CMK (cell line): Measurements from ENCODE around the gene DAAM1.

Source experiments
- DNase-seq: peaks from one replicate; pipeline ENCODE4 v3.0.0-alpha.2; 2010; ENCODE audit warnings: low read depth

DAAM1 gene

GRCh38 chr14:59187802-59188460 is 536 bp upstream of the DAAM1 start:
- peak; percentile 67 for DNase-seq

GRCh38 chr14:59189091-59189785 is 771 bp downstream of the DAAM1 start:
- no peak for DNase-seq

GRCh38 chr14:59189786-59190368 is 1.4 kb downstream of the DAAM1 start:
- peak; percentile 69 for DNase-seq

DNA sequence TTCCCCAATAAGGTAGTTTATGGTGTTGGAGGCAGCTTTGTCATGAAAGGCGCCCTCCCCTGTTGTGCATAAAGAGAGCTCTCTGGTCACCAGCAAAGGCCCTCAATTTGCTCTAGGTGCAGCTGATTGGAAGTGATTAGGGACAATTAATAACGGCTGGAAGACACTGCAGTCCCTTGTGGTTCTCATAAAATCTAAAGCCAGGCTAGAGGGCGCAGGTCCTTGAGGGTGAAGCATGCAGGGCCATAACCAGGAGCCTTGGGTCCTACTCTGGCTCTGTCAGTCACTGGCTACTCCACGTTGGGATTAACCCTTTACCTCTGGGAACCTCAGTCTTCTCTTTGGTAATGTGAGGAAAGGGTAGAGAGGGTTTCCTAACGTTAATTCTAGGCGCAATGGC is 1.9 kb downstream of the DAAM1 start:
- no peak for DNase-seq

DNA sequence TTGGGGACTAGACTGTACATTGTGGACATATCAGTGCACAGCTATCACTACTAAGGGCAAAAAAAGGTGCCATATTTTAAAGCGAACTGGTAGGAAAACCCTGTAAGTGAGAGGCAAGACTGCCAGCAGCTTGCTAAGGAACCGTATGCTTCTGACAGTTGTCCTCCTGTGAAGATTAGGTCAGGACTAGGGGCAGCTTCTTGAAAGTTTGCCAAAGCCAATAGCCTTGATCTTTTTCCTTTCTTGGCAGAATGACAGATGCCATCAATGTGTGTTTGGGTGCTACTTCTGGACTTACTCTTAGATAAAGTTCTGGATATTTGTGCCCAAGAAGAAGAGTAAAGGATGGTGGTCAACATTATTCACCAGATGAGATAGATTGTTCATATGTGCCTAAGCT is 7.4 kb downstream of the DAAM1 start:
- DNase-seq: no peak

DNA sequence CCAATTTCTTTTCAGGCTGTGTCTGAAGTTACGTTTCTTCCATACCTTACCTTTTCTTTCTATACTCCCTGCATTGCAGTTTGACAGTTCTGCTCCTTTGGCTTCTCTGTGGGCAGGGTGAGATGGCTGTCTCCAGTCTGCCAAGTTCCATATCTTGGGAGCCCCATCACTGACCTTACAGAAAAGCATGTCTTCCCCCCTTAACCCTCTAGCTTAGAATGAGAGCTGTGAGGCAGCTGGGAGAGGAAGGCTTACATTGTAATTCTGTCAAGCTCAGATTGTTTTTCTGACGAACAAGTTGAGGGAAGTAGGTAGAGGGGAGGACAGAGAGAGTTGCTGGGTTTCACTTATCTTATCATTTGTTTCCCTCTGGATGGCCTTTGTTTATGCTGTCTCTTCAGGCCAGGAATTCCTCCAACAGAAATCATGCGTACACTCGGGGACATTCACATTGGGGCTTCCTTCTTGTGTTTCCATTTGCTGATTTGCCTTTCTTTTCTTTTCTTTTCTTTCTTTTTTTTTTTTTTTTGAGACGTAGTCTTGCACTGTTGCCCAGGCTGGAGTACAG is 9.3 kb downstream of the DAAM1 start:
- no peak for DNase-seq

DNA sequence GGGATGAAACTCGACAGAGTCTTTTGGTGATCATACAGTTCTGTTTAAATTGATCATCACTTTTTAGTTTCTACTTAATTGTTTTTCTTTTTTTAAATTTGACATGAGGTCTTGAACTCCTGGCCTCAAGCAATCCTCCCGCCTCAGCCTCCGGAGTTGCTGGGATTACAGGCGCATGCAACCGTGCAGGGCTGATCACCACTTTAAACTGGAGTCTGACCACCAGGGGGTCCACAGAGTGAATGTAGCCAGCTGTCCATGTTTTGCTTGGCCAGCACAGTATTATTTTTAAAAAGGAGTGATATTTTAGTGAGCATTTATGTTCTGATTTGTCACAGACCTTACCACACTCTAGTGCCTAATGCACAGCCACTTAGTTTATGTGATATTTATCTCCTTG is 10.7 kb downstream of the DAAM1 start:
- DNase-seq: no peak

DNA sequence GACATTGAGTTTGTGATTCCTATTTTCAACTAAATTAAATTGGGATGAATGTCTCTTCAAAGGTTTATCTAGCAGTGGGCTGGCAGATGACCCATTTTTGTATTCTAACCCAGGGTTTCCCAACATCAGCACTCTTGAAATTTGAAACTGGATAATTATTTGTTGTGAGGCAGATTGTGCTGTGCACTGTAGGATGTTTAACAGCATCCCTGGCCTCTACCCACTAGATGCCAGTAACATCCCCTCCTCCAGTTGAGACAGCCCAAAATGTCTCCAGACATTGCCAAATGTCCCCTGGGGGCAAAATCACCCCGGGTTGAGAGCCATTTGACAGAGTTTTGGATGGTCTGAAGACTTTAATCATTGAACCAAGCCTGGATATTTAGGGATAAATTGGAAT is 11.1 kb downstream of the DAAM1 start:
- DNase-seq: no peak

GRCh38 chr14:59200195-59200594 is 11.7 kb downstream of the DAAM1 start:
- DNase-seq: no peak

- no peak for DNase-seq
Measured at GRCh38 chr14:59202031-59202430, 13.6 kb downstream of the DAAM1 start.

GRCh38 chr14:59204305-59204704 is 15.8 kb downstream of the DAAM1 start:
- no peak for DNase-seq

DNA sequence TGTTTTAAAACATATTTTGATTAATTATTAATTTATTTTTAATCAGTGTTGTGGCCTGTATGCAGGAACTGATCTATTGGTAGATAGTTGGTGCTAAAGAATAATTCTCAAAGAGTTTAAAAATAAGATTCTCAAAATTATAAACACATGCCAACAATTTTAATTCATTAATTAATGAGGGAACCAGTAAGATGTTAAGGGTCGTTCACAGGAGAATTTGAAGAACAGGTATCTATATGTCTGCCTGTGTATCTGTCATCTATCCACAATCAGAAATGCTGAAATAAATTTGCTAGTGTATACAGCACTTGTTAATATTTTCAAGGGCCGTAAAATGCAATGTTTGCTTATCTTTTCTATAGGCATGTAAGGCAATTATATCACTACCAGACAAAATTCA is 18.4 kb downstream of the DAAM1 start:
- DNase-seq: no peak

GRCh38 chr14:59207506-59207933 is 19.1 kb downstream of the DAAM1 start:
- no peak for DNase-seq

DNA sequence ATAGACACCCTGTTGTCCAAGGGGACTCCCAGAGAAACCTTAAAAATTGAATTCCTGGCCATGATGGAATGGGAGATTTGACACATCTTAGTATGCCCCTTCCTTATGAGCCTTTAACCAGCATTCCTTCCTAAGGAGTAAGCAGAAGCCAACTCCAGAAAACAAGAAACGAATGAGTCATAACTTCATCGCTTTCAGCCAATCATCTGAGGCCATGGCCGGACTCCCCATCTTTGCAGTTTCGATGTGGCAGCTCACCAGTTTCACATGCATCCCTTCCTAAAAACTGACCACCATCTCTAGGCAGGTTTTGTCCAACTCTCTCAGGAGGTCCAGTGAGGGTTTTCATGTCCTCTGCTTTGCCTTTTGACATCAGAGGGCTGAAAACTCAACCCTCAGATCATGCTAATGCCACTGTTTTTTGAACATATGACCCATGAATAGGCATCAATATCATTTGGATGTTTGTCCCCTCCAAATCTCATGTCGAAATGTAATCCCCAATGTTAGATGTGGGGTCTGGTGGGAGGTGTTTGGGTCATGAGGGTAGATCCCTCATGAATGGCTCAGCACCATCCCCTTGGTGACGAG is 19.9 kb downstream of the DAAM1 start:
- no peak for DNase-seq

DNA sequence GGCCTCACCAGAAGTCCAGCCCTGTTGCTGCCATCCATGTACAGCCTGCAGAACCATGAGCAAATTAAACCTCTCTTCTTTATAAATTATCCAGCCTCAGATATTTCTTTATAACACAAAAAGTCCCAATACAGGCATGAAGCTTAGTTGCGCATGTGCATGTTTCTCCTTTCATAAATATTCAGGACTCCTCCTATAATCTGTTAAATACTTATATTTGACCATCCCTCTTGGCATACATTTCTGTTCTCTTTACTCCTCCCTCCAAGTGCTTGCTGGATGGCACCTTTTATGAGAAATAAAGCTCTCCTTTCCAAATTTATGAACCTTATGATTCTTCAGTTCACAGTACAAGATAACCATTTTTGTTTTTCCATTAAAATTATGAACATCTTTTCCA is 20.5 kb downstream of the DAAM1 start:
- DNase-seq: no peak

DNA sequence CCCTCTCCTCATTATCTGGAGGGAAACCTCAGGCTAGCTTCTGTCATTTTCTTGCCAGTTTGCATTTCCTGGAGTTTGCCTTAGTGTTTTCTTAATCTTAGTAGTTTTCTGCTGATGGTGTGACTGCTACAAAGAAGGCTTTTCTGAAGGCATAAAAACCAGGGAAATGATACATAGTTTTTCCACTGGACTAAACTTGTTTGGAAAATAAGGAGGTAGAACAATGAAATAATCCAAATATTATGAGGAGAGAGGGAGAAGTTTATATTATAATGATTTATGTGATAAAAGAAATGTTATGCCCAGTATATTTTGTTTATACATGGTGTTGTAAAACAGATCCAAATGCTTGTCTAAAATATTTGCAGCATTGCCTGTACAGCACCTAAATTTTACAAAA is 22.2 kb downstream of the DAAM1 start:
- DNase-seq: no peak

GRCh38 chr14:59213368-59214315 is 25.2 kb downstream of the DAAM1 start:
- no peak for DNase-seq

DNA sequence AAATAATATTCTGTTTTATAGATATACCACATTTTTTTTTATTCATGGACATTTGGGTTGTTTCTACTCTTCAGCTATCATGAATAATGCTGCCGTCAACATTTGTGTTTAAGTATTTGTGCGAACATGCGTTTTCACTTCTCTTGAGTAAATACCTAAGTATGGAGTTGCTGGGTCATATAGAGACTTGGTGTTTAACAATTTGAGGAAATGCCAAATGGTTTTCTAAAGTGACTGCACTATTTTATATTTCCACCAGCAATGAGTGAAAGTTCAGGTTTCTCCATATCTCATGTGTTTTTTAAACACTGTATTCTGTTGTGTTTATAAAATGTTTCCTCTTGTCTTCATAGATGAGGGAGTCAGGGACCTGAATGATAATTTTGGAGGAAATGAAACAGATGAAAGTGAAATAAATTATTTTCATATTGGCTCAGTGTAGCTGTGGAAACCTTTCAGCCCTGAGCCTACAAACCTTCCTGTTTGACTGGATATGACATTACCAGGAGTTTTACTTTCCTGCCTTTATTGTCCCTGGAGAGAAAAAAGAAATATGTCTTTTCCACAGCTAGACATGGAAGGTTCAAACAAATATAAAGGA is 26.3 kb downstream of the DAAM1 start:
- no peak for DNase-seq

DNA sequence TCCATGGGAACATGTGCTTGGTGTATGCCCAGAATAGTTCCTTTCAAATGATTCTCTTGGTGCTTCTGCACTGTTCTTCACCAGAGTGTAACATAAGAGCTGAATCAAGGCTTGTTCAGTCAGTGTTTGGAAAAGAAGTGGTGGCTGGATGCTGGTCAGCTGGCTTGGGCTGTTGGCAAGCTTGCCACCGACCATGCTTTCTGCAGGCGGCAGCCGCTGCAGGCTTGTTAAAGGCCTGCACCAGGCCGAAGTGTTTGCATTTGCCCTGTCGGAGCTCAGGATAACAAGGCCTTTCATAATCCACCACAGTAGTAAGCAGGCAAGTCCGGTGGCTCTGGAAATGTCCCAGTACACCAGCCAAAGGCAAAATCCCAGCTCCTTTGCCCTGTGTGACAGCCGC is 26.9 kb downstream of the DAAM1 start:
- no peak for DNase-seq

DNA sequence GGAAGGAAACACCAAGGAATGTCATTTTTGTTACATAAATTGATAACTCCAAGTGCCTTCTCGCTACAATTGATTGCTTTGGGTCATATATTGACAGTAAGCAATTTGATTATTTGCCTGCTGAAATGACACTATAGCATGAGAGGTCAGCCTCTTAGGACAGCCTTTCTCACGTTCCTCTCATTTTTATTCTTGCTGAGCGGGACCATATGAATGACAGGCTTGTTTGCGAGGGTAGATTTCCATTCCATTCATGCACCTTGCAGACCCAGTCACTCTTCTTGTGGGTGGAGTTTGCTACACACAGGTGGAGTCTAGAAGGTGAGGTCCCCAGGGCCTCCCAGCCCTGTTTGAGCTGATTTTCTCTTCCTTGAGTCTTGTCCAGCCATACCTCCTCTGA is 27.3 kb downstream of the DAAM1 start:
- no peak for DNase-seq

DNA sequence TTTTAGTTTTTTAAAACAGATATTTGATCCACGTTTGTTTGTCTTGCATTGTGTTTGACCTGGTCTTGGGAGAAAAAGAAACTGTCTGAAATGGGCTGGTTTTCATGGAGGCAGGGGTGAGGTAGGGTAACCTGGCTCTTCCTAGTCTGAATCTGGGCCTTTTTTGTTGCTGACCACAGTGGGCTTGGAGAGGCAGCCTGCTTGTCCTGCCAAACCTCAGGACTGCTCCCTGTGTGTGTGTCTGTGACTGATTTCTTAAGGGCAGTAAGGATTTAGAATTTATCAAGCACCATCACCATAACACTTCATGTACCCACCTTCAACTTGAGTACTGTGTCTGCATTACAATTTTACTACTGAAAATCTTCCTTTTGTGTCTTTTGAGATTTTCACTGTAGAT is 28.5 kb downstream of the DAAM1 start:
- no peak for DNase-seq
